Calu3 (cell line): ENCODE measurements around the gene LIMS3. TPM values are rescaled to one million over a fixed set of nuclear protein-coding genes. Genes with fewer than 3 reads are reported as not detected.
"Not testable (repeated sequence)": the region's sequence is repeated elsewhere in the genome, so short reads cannot be mapped to it uniquely, and the experiment has no call there.

ENCODE experiments used
- BruUV-seq: library from RNA; stranded (reverse); fragments of 400-500 nt; replicated peaks from 2 replicates; lab custom pipeline; 2021; lab: Mats Ljungman, UMichigan
- CTCF ChIA-PET: fragments of 300-600 bp; sonication (Branson Sonifier 250); formaldehyde crosslinking; loops from one replicate; lab custom pipeline; 2022; ENCODE audit warnings: antibody characterized with exemption; lab: Charles Lee
- DNase-seq: peaks from one replicate; pipeline ENCODE4 v3.0.0; 2022
- H3K27ac Mint-ChIP-seq: one replicate; pipeline ENCODE4 v1.8.0; 2022; ENCODE audit warnings: mixed read lengths; ENCODE audit not compliant: unreplicated experiment
- H3K27me3 Mint-ChIP-seq: one replicate; pipeline ENCODE4 v1.8.0; 2022; ENCODE audit warnings: mixed read lengths; ENCODE audit not compliant: unreplicated experiment
- H3K36me3 Mint-ChIP-seq: one replicate; pipeline ENCODE4 v1.8.0; 2022; ENCODE audit warnings: mild to moderate bottlenecking, moderate library complexity, mixed read lengths; ENCODE audit not compliant: insufficient read depth, unreplicated experiment
- H3K4me1 Mint-ChIP-seq: one replicate; pipeline ENCODE4 v1.8.0; 2022; ENCODE audit warnings: mild to moderate bottlenecking, low read depth, mixed read lengths; ENCODE audit not compliant: unreplicated experiment
- H3K4me3 Mint-ChIP-seq: one replicate; pipeline ENCODE4 v1.8.0; 2022; ENCODE audit warnings: mild to moderate bottlenecking, low read depth, moderate library complexity, mixed read lengths; ENCODE audit not compliant: unreplicated experiment
- H3K9me3 Mint-ChIP-seq: one replicate; pipeline ENCODE4 v1.8.0; 2022; ENCODE audit warnings: low read depth, mixed read lengths; ENCODE audit not compliant: unreplicated experiment
- intact Hi-C: fragments of 100-400 bp; cut with micrococcal nuclease; formaldehyde crosslinking; loops from one replicate; pipeline ENCODE4 v1.10.0; 2022; ENCODE audit not compliant: unreplicated experiment
- total RNA-seq: library from RNA; stranded (reverse); gene quantifications from 2 replicates; pipeline ENCODE4 v1.2.3, GENCODE V29; 2022

The LIMS3 gene
- total RNA-seq, 1 experiment from 2014 or later, result not detected

DNA sequence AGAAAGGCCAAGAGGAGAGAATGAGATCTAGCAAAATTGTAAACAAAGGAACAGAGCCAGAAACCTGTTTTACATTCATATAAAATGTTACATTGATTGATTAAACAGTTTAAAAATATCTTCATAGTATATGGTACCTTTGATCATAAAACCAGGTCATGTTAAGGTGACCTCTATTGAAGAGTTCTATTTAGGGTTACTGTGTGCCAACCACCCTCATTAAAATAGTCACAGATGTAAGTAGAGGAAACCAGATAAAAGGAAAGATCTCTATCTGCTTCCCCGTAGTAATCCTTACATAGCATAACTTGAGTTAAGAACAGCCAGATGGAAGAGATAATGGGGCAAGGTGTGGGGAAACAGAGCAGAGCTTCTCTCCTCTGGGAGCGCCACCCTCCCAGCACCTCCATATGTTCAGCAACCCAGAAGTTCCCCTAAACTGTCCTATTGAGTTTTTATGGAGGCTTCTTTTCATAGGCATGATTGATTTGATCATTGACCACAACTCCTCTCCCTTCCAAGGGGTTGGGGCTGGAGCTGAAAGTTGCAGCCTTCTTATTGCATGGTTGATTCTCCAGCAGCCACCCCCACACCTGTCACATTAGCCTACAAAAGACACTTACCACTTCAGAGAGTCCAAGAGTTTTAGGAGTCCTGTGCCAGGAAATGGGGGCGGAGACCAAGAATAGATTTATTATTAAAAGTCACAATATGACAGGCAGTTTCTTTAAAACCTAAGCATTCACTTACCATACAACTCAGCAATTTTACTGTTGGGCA, 3.2 kb upstream of the LIMS3 start:
- H3K4me3 Mint-ChIP-seq, H3K9me3 Mint-ChIP-seq, intact Hi-C loops, H3K36me3 Mint-ChIP-seq, H3K27me3 Mint-ChIP-seq, DNase-seq, CTCF ChIA-PET, H3K27ac Mint-ChIP-seq, BruUV-seq, H3K4me1 Mint-ChIP-seq: not testable (repeated sequence)

DNA sequence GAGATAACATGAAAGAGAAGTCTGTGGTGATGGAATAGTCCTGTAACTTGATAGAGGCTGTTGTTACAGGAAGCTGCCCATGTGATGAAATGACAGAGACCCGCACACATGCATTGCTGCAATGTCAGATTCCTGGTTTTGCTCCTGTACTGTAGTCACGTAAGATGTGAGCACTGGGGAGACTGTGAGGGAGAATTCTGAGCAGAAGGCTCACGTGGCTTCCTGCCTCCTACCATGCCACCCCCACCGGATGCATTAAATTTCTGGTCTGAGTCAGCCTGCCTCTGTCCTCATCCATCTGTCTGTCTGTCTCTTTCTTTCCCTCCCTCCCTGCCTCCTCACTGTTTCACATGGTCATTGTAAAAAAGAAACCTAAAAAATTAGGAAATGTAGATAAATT, 2.3 kb upstream of the LIMS3 start:
- H3K27me3 Mint-ChIP-seq, H3K27ac Mint-ChIP-seq, H3K4me3 Mint-ChIP-seq, CTCF ChIA-PET, H3K36me3 Mint-ChIP-seq, intact Hi-C loops, H3K9me3 Mint-ChIP-seq, BruUV-seq, H3K4me1 Mint-ChIP-seq, DNase-seq: not testable (repeated sequence)

DNA sequence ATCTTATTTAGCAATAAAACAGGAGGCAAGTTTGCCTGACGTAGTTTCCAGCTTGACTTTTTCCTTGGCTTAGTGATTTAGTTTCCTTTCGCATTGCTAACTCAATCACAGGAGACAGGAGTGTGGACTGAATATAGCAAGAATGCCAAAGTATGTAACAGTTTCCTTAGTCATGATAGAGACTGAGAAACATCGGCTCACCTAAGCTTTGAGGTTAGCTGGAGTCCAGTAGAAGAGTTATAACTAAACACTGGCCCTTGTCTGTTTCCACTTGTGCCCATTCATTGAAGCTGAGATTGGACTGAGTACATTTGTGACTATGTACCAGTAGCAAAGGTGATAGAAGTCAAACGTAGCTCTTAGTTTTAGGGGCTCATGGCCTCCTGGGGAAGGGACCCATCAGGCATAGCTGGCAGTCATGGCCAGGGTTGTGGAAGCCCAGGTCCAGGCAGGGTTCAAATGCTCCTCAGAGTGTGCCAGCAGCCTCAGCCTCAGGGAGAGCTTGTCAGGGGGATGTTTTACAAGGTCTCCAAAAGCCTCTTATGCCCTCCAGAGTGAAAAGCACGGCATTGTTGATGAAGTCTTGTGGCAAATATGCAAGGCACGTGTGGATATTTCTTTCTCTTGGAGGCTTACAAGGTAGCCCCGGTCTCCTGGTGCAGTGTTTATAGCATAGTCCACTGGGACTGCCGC, 573 bp upstream of the LIMS3 start:
- H3K27me3 Mint-ChIP-seq, DNase-seq, H3K27ac Mint-ChIP-seq, H3K4me3 Mint-ChIP-seq, BruUV-seq, intact Hi-C loops, CTCF ChIA-PET, H3K9me3 Mint-ChIP-seq, H3K4me1 Mint-ChIP-seq, H3K36me3 Mint-ChIP-seq: not testable (repeated sequence)

DNA sequence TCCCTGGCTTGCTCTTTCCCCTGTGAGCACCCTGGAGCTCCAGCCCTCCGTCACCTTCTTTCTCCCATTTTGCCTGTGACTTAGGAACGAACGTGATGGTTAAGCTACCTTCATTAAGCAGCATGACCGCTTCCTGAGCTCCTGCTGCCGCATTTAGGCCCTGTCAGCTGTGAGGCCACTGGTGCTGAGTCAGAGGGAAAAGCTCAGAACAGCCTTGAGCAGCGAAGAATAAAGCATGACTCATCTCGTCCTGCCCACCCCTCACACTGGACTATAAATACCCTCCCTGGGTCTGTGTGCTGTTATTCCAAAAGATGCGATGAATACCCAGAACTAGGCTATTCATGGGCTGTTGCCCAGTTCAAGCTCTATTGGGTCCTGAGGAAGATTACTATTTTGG, 7.3 kb downstream of the LIMS3 start:
- BruUV-seq, H3K4me3 Mint-ChIP-seq, H3K36me3 Mint-ChIP-seq, CTCF ChIA-PET, H3K9me3 Mint-ChIP-seq, H3K27me3 Mint-ChIP-seq, H3K27ac Mint-ChIP-seq, H3K4me1 Mint-ChIP-seq, DNase-seq, intact Hi-C loops: not testable (repeated sequence)

DNA sequence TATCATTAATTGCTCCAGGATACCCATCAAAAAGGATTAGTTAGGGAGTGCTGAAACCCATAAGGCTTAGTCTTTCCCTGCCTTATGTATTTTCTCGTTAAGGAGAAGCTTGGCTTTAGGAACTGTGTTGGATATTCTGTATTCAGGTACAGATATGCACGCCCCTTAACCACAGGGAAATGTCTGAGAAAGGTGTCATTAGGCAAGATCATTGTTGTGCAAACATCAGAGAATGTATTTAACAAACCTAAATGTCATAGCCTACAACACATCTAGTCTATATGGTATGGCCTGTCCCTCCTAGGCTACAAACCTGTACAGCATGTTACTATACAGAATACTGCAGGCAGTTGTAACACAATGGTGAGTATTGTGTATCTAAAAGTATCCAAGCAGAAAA, 10.1 kb downstream of the LIMS3 start:
- not testable (repeated sequence) for H3K27ac Mint-ChIP-seq

DNA sequence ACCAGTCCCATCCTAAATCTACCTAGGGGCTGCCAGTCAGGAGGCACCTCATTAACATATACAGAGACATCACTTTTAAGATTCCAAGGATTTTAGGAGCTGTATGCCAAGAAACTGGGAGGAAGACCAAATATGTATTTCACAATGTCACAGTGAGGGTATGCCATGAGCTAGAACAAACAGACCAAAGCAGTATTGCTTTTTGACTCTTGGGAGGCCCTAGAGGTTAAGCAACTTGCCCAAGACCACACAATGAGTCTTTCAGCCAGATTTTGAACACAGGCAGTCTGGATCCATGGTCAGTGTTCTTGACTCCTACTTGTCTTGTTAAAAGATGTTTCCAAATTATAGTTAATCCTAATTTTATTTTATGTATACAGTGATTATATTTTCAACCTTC, 12.3 kb downstream of the LIMS3 start:
- H3K27ac Mint-ChIP-seq, CTCF ChIA-PET, H3K27me3 Mint-ChIP-seq, H3K36me3 Mint-ChIP-seq, DNase-seq, intact Hi-C loops, H3K4me1 Mint-ChIP-seq, H3K4me3 Mint-ChIP-seq, H3K9me3 Mint-ChIP-seq, BruUV-seq: not testable (repeated sequence)

More for the DNA sequence above, 10.1 kb downstream of the LIMS3 start:
- H3K36me3 Mint-ChIP-seq, H3K27me3 Mint-ChIP-seq, intact Hi-C loops, CTCF ChIA-PET, H3K4me3 Mint-ChIP-seq, H3K9me3 Mint-ChIP-seq, DNase-seq, BruUV-seq, H3K4me1 Mint-ChIP-seq: not testable (repeated sequence)

DNA sequence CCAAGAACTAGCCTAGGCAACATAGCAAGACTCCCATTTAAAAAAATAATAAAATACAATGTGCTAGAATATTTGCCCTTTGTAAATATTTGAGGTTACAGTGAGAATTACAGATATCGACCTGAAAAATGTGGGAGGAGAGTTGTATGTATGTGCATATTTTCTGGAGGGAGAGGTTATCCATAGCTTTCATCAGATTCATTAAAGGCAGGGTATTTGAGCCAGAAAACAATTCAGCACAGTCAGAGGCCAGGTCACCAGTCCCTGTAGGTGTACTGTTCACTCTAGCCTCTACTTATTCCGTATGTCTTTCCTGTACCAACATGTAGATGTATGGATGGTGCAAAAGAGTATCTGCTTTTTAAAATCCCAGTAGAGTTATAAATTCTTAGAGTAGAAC, 15.4 kb downstream of the LIMS3 start:
- H3K36me3 Mint-ChIP-seq, H3K27me3 Mint-ChIP-seq, H3K9me3 Mint-ChIP-seq, H3K4me1 Mint-ChIP-seq, H3K4me3 Mint-ChIP-seq, H3K27ac Mint-ChIP-seq, DNase-seq, CTCF ChIA-PET, BruUV-seq, intact Hi-C loops: not testable (repeated sequence)

DNA sequence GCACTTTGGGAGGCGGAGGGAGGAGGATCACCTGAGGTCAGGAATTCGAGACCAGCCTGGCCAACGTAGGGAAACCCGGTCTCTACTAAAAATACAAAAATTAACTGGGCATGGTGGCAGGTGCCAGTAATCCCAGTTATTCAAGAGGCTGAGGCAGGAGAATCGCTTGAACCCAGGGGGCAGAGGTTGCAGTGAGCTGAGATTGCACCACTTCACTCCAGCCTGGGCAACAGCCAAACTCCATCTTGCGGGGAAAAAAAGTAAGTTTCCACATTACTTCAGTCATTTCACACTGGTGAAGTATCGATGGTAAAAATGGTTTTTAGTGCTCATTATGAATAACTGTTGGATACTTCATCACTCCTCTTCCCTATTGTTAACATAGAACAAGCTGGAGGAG, 16.1 kb downstream of the LIMS3 start:
- H3K36me3 Mint-ChIP-seq, H3K4me1 Mint-ChIP-seq, H3K4me3 Mint-ChIP-seq, H3K27me3 Mint-ChIP-seq, DNase-seq, H3K27ac Mint-ChIP-seq, BruUV-seq, intact Hi-C loops, H3K9me3 Mint-ChIP-seq, CTCF ChIA-PET: not testable (repeated sequence)

DNA sequence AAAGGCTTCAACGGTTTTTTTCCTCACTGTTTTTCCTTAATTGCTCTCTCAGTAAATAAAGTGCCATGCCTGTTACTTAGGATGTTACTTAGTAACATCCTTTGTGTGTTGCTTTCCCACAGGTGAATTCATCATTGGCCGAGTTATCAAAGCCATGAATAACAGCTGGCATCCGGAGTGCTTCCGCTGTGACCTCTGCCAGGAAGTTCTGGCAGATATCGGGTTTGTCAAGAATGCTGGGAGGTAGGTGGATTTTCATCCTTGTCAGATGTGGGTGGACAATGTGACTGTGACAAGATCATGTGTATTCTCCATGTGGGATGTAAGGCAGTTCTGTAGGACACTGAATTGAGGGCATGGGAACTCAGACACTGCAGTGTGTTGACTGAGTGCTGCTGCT, 17.3 kb downstream of the LIMS3 start:
- H3K4me3 Mint-ChIP-seq, BruUV-seq: not testable (repeated sequence)

DNA sequence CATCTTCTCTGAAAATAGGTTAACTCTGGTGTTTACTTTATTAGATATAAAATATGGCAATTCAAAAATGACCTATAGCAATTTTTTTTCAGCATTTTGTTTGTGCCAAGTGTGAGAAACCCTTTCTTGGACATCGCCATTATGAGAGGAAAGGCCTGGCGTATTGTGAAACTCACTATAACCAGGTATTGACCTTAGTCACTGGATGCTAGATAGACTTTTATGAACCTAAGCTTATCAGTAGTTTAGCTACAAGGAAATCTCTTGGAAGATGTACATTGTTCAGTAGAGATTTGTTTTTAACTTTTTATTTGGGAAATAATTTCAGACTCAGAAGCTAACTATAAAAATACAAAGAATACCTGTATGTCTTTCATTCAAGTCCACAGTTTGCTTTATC, 21.7 kb downstream of the LIMS3 start:
- H3K36me3 Mint-ChIP-seq, H3K4me1 Mint-ChIP-seq, H3K4me3 Mint-ChIP-seq, H3K27ac Mint-ChIP-seq, H3K27me3 Mint-ChIP-seq, intact Hi-C loops, BruUV-seq, DNase-seq, H3K9me3 Mint-ChIP-seq, CTCF ChIA-PET: not testable (repeated sequence)

More for the DNA sequence above, 17.3 kb downstream of the LIMS3 start:
- DNase-seq, H3K9me3 Mint-ChIP-seq, H3K36me3 Mint-ChIP-seq, CTCF ChIA-PET, H3K4me1 Mint-ChIP-seq, H3K27ac Mint-ChIP-seq, H3K27me3 Mint-ChIP-seq, intact Hi-C loops: not testable (repeated sequence)
